Esophagus squamous epithelium (tissue), 5 donors: ENCODE measurements around the gene CTTNBP2. TPM values are rescaled to one million over a fixed set of nuclear protein-coding genes. Genes with fewer than 3 reads are reported as not detected.

Experiments
- DNase-seq: peaks from one replicate; lab custom pipeline; 2025; lab: John Stamatoyannopoulos, UW
- H3K27ac ChIP-seq, 4 donors: fragments of 200-600 bp; sonication (generic); one replicate each; pipeline ENCODE4 v1.5.1; 2016 to 2019; ENCODE audit warnings: mild to moderate bottlenecking in 1 of 4
- H3K27me3 ChIP-seq, 4 donors: fragments of 200-600 bp; sonication (generic); 1 replicate in 3 of 4; 2 replicates in 1 of 4; pipeline versions ENCODE4 v1.5.1 to v1.6.0; 2017 to 2021; ENCODE audit warnings: antibody characterized with exemption in 1 of 4
- H3K36me3 ChIP-seq, 3 donors: fragments of 200-600 bp; sonication (generic); one replicate each; pipeline ENCODE4 v1.5.1; 2016 to 2019
- H3K4me1 ChIP-seq, 3 donors: fragments of 200-600 bp; sonication (generic); one replicate each; pipeline ENCODE4 v1.5.1; 2017 to 2019
- H3K4me3 ChIP-seq, 4 donors: fragments of 200-600 bp; sonication (generic); 1 replicate in 3 of 4; 2 replicates in 1 of 4; pipeline ENCODE4 v1.5.1; 2016 to 2019; ENCODE audit warnings: mild to moderate bottlenecking in 2 of 4, moderate library complexity in 1 of 4
- H3K9me3 ChIP-seq, 3 donors: fragments of 200-600 bp; sonication (generic); one replicate each; pipeline ENCODE4 v1.5.1; 2016 to 2019
- POLR2A ChIP-seq, 4 donors: fragments of 450-650 bp; IDR thresholded peaks; one replicate each; pipeline ENCODE4 v1.6.1; 2017; ENCODE audit warnings: antibody characterized with exemption in 4 of 4, mild to moderate bottlenecking in 4 of 4, moderate library complexity in 3 of 4
- WGBS, 2 donors: methylation state at CpG; one replicate each; pipeline ENCODE4 v1.1.5; 2018; 5-methylcytosine and 5-hydroxymethylcytosine counted together
- intact Hi-C: fragments of 100-400 bp; cut with DNase I; formaldehyde crosslinking; loops from one replicate; pipeline ENCODE4 v1.15.0; 2022
- total RNA-seq, 4 donors: library from RNA; depleted of rRNA; stranded (reverse); fragments of >200 nt; gene quantifications; one replicate each; pipeline ENCODE4 v1.1.0, GENCODE V29; 2016
- TF ChIP-seq, protein P1 (sequence below), 6 experiments: fragments of 450-650 bp in 4 of 6; fragments of 200-600 bp in 2 of 6; sonication (generic) in 2 of 6; IDR thresholded peaks; one replicate each; pipeline ENCODE4 v1.5.1; 2016 to 2019; ENCODE audit warnings: antibody characterized with exemption in 6 of 6, mild to moderate bottlenecking in 4 of 6, moderate library complexity in 4 of 6
- donor health status: DM: yes; HTN: yes; CAD: no.

CTTNBP2 gene
- total RNA-seq, 4 donors from 2014 or later = 8.5 to 31.5 (median 19.6) TPM

- no peak for TF ChIP-seq POLR2A (IDR thresholded peaks at IDR 0.05)
- TF ChIP-seq, protein P1, sequence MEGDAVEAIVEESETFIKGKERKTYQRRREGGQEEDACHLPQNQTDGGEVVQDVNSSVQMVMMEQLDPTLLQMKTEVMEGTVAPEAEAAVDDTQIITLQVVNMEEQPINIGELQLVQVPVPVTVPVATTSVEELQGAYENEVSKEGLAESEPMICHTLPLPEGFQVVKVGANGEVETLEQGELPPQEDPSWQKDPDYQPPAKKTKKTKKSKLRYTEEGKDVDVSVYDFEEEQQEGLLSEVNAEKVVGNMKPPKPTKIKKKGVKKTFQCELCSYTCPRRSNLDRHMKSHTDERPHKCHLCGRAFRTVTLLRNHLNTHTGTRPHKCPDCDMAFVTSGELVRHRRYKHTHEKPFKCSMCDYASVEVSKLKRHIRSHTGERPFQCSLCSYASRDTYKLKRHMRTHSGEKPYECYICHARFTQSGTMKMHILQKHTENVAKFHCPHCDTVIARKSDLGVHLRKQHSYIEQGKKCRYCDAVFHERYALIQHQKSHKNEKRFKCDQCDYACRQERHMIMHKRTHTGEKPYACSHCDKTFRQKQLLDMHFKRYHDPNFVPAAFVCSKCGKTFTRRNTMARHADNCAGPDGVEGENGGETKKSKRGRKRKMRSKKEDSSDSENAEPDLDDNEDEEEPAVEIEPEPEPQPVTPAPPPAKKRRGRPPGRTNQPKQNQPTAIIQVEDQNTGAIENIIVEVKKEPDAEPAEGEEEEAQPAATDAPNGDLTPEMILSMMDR (IDR thresholded peaks at IDR 0.05) = no peak
- DNase-seq = no peak
- no peaks in the 10 kb centered on the region for H3K27me3 ChIP-seq
- no peak overlapping the region for H3K4me3 ChIP-seq
- peak overlapping the region in 1 of 4 donors; percentile 29 for H3K27ac ChIP-seq
- no peaks in the 10 kb centered on the region for H3K9me3 ChIP-seq
- no peaks in the 10 kb centered on the region for H3K36me3 ChIP-seq
- peaks cover 0 to 50% (median 0%) of the 10 kb centered on the region in 3 donors for H3K4me1 ChIP-seq
- intact Hi-C loops = no loop called here
Measured at GRCh38 chr7:117685795-117686194, 187.4 kb downstream of the CTTNBP2 start.

GRCh38 chr7:117683430-117684175 lies 189.6 kb downstream of the CTTNBP2 start:
- DNase-seq = no peak
- Histone ChIP-seq H3K4me1 (peaks cover 0 to 34% (median 0%) of the 10 kb centered on the region in 3 donors), H3K27ac (no peak overlapping the region), H3K36me3 (no peaks in the 10 kb centered on the region), H3K4me3 (no peak overlapping the region), H3K27me3 (no peaks in the 10 kb centered on the region), H3K9me3 (no peaks in the 10 kb centered on the region)
- WGBS, 2 donors = 66 to 69% methylated on average over 8 of the region's 8 CpGs
- intact Hi-C loops = no loop called here
- TF ChIP-seq, protein P1 (IDR thresholded peaks at IDR 0.05) = no peak
- TF ChIP-seq POLR2A (IDR thresholded peaks at IDR 0.05) = no peak

DNA sequence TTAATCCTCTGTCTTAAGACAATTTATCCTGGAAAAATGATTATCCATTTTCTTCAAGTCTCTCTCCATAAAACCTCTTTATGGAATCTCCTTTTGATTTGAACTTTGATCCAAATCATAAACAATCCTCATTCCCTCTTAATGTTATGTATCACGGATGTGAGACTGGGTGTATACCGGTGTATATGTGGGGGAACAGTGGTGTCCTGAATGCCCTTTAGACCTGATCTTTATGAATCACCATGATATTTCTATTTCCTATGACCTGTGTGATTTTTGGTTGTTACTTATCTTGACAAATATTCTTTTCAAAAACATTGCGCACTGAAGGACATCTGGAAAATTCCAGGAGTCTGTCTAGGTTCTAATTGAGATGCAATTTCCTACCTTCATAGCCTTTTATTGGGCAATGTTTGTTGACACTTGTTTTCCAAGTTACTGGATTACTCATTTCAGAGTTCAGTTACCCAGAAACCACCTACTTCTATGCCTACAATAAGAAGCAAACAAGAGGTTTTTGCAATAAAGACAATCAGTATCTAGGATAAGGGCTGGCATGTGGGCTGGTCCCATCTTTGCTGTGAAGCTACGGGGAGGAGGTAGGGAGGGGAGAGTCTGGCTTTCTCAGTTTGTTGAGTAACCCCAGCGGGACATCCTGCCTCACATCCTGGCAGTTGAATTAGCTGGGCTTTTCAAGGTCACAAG lies 190.4 kb downstream of the CTTNBP2 start:
- Histone ChIP-seq H3K9me3 (no peaks in the 10 kb centered on the region), H3K36me3 (no peaks in the 10 kb centered on the region), H3K27ac (no peak overlapping the region), H3K27me3 (no peaks in the 10 kb centered on the region), H3K4me3 (no peak overlapping the region), H3K4me1 (peaks cover 0 to 28% (median 0%) of the 10 kb centered on the region in 3 donors)
- 46 to 68% methylated on average over 5 of the region's 5 CpGs for WGBS, 2 donors
- intact Hi-C loops = no loop called here
- TF ChIP-seq, protein P1 (IDR thresholded peaks at IDR 0.05) = no peak
- TF ChIP-seq POLR2A (IDR thresholded peaks at IDR 0.05) = no peak
- DNase-seq = no peak

DNA sequence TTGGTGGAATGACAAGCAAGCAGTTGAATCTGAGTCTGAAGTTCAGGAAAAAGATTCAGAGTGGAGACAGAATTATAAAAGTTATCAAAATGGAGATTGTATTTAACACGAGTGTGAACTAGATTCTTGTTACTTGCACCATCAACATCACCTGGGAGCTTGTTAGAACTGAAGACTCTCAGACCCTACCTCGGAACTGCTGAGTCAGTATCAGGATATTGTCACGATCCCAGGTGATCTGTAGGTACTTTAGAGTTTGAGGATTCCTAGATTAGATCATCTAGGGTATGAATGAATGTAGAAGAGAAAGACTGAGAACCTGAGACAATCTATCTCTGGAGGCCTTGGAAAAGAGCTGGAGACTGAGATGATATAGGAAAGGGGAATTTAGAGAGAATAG lies 194.1 kb downstream of the CTTNBP2 start:
- no peak overlapping the region for H3K27ac ChIP-seq
- intact Hi-C loops = no loop called here
- H3K27me3 ChIP-seq = no peaks in the 10 kb centered on the region
- H3K4me3 ChIP-seq = no peak overlapping the region
- peaks cover 0 to 16% (median 0%) of the 10 kb centered on the region in 3 donors for H3K4me1 ChIP-seq
- no peak for DNase-seq
- WGBS, 2 donors = 72 to 81% methylated on average over 3 of the region's 3 CpGs
- H3K9me3 ChIP-seq = no peaks in the 10 kb centered on the region
- TF ChIP-seq POLR2A (IDR thresholded peaks at IDR 0.05) = no peak
- TF ChIP-seq, protein P1 (IDR thresholded peaks at IDR 0.05) = no peak
- H3K36me3 ChIP-seq = no peaks in the 10 kb centered on the region
